GM12878 (cell line): ENCODE measurements around the gene MSX1.

Experiments used
- ETV6 ChIP-seq, 2 experiments: fragments of 450-650 bp in 1 of 2; IDR thresholded peaks in 1 of 2; conservative IDR thresholded peaks in 1 of 2; 2 replicates each; pipeline ENCODE4 v1.6.1; 2014; ENCODE audit warnings: antibody characterized with exemption in 1 of 2, borderline replicate concordance in 1 of 2, low read depth in 1 of 2, mild to moderate bottlenecking in 1 of 2, moderate library complexity in 1 of 2
- EZH2 ChIP-seq: IDR thresholded peaks from 2 replicates; pipeline ENCODE4 v1.6.1; 2012; ENCODE audit warnings: low read depth, mild to moderate bottlenecking, control low read depth, inconsistent platforms, low read length, borderline replicate concordance; ENCODE audit not compliant: control insufficient read depth
- POLR2AphosphoS5 ChIP-seq: IDR thresholded peaks from 2 replicates; pipeline ENCODE4 v1.6.1; 2011; ENCODE audit warnings: mild to moderate bottlenecking, low read length, inconsistent platforms
- SUPT20H ChIP-seq: IDR thresholded peaks from 2 replicates; pipeline ENCODE4 v1.6.1; 2011; ENCODE audit warnings: low read depth, mild to moderate bottlenecking, low read length, moderate library complexity, borderline replicate concordance; ENCODE audit not compliant: control insufficient read depth
- TF ChIP-seq, protein P1 (sequence below), 3 experiments: IDR thresholded peaks in 2 of 3; conservative IDR thresholded peaks in 1 of 3; 2 replicates each; pipeline ENCODE4 v1.5.1; 2011; ENCODE audit warnings: low read depth in 3 of 3, low read length in 3 of 3, mild to moderate bottlenecking in 3 of 3, control low read depth in 2 of 3, moderate library complexity in 2 of 3, inconsistent platforms in 1 of 3, mixed read lengths in 1 of 3; ENCODE audit not compliant: control insufficient read depth in 2 of 3, insufficient read depth in 1 of 3; ENCODE audit errors: extremely low read depth in 1 of 3

DNA sequence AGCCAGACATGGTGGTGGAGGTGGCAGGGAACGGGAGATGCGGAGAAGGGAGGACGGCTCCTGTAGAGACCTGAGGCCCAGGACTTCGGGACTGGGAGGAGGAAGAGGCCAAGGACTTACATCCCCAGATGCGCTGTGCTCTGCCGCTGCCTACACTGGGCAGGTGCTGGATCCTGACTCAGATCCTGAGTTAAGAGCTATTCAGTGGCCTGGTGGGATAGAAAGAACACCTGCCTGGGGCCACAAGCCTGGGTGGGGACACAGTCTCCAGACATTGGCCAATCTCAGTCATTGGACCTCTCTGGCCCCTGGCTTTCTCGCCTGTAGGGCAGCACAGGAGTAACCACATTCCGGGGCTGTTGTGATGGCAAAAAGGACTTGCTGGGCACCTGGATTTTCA is 10.9 kb upstream of the MSX1 start:
- TF ChIP-seq, protein P1, sequence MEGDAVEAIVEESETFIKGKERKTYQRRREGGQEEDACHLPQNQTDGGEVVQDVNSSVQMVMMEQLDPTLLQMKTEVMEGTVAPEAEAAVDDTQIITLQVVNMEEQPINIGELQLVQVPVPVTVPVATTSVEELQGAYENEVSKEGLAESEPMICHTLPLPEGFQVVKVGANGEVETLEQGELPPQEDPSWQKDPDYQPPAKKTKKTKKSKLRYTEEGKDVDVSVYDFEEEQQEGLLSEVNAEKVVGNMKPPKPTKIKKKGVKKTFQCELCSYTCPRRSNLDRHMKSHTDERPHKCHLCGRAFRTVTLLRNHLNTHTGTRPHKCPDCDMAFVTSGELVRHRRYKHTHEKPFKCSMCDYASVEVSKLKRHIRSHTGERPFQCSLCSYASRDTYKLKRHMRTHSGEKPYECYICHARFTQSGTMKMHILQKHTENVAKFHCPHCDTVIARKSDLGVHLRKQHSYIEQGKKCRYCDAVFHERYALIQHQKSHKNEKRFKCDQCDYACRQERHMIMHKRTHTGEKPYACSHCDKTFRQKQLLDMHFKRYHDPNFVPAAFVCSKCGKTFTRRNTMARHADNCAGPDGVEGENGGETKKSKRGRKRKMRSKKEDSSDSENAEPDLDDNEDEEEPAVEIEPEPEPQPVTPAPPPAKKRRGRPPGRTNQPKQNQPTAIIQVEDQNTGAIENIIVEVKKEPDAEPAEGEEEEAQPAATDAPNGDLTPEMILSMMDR (IDR thresholded peaks at IDR 0.05 in 2 of 3, conservative IDR thresholded peaks at IDR 0.05 in 1 of 3; ENCODE audit: control insufficient read depth in 2 of 3, extremely low read depth in 1 of 3, insufficient read depth in 1 of 3, low read depth in 3 of 3, low read length in 3 of 3), result no peak
- TF ChIP-seq POLR2AphosphoS5, result no peak
- no peak for TF ChIP-seq EZH2
- no peak for TF ChIP-seq SUPT20H
- TF ChIP-seq ETV6 (conservative IDR thresholded peaks at IDR 0.05 in 1 of 2, IDR thresholded peaks at IDR 0.05 in 1 of 2; ENCODE audit: borderline replicate concordance in 1 of 2, low read depth in 1 of 2), result no peak
